Embryonic facial prominence (tissue), 1 donor: Measurements from ENCODE around the gene INTS3.

Experiments
- DNase-seq: peaks from one replicate; pipeline ENCODE4 v3.0.0-alpha.2; 2016; ENCODE audit errors: extremely low spot score

The INTS3 gene

DNA sequence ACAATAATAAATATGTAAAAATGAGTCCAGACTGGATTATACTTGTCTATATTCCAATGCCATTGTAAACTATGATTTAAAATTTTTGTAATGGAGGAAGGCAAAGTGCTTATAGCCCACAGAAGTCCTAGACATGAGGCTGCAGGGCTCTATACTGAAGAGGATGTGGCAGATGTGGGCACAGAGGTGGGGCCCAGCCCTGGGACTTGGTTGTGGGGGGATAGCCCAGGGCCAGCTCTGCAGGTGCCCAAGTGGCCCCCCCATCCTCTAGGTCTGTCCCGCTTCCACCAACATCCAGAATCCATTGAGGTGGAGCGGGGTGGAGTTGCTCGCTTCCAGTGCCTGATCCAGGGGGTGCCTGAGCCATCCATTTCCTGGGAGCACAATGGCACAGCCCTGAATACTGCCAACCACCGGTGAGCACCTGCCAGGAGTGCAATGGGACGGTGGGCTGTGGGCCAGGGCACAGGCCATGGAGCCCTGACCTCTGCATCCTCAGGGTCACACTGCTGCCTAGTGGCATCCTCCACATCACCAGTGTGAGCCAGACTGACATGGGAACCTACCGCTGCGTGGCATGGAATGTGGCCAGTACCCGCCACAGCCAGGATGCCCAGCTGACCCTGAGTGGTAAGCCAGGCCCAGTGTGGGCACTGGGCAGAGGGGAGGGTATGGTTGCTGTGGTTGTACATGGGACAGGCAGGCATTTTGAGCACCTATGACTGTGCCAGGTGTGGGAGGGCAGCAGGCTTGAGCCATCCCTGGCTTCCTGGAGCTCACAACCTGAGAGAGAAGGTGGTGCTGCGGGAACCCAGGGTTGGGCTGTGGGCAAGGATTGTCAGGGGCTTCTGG, 68.3 kb downstream of the INTS3 start:
- no peak for DNase-seq

DNA sequence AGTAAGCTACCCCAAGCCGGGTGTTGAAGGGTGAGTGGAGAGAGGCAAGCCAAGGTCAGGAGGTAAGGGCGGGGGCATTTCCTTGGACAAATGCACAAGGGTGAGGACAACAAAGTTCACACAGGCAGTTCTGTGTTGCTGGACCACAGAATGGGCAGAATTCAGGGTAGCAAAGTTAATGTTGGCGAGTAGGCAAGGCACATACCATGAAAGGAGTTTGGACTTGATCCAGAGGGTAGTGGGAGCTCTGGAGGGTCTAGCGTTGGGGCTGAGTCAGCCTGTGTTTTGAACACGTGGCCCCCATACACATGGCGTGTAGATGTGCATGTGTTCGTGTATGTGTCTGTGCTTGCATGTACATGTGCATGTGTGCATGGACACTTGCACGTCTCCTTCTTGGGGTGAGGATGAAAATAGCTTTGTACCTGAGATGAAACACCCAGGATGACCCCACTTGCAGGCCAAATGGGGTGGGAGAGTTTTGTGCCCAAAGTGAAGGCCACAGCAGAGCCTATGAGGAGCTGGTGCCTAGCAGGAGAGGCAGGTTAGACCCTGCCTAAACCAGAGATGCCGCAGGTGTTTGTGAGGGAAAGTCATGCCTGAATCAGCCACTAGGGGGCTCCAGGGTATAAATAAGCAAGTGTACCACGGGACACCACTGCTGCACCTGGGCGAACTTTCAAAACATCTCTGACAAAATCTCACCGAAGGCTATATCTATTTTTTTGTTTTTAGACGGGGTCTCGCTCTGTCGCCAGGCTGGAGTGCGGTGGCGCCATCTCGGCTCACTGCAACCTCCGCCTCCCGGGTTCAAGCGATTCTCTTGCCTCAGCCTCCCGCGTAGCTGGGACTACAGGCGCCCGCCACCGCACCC, 69.2 kb downstream of the INTS3 start:
- no peak for DNase-seq

- no peak for DNase-seq
These were observed 70.6 kb downstream of the INTS3 start for GRCh38 chr1:153798468-153798780.

GRCh38 chr1:153799016-153799415, 71.2 kb downstream of the INTS3 start:
- no peak for DNase-seq

GRCh38 chr1:153799566-153800465, 72.0 kb downstream of the INTS3 start:
- no peak for DNase-seq

DNA sequence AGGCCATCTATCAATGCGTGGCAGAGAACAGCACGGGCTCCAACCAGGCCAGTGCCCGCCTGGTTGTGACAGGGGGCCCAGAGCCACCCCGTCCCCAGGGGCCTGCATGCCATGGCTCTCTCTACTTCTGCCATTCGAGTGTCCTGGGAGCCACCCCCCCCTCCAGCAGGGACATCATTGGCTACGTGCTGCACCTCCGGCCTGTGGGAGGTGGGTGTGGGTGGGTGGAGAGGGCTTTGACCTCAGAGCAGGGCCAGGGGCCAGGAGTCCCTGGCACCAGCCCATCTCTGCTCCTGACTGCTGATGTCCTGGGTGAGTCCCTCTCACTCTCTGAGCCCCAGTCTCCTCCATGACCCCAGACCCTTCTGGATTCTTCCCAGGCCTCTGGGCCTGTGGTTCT, 72.7 kb downstream of the INTS3 start:
- no peak for DNase-seq

GRCh38 chr1:153801028-153801625, 73.3 kb downstream of the INTS3 start:
- no peak for DNase-seq

DNA sequence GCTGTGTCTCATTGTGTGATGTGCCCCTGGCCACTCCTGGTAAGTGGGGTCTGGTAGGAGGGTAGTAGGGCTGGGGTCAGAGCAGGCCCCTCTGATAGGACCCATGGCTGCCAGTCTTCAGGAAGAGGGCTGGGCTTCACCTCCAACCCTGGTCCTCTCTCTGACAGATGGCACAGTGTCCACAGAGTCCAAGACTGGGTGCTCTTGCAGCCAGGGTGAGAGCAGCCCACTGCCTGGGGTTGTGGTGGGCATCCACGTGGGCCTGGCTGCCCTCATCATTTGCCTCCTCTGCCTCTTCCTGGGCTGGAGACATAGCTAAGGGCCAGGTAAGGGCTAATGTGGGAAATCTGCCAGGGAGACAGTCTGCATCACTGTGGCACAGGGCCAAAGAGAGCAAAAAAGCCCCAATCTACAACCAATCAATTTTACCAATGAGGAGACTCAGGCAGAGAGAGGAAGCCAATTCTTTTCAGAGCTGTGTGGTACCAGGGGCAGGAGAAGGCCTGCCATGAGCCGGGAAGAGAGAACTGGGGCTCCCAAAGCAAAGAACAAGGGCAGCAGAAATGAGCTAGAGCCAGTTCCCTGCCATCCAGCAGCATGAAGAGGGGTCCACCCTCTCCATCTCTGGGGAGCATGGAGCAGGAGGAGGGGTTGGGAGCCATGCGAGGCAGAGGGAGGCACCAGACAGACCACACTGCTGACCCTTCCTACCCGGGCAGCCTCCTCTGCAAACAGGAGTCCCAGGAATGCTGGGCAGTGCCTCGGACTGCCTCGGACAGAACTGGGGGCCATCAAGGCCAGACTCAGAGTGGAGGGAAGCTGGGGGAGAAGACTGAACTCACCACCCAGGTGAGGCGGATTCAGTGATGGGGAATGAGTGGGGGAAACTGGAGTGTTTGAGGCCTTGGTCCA, 74.2 kb downstream of the INTS3 start:
- no peak for DNase-seq

DNA sequence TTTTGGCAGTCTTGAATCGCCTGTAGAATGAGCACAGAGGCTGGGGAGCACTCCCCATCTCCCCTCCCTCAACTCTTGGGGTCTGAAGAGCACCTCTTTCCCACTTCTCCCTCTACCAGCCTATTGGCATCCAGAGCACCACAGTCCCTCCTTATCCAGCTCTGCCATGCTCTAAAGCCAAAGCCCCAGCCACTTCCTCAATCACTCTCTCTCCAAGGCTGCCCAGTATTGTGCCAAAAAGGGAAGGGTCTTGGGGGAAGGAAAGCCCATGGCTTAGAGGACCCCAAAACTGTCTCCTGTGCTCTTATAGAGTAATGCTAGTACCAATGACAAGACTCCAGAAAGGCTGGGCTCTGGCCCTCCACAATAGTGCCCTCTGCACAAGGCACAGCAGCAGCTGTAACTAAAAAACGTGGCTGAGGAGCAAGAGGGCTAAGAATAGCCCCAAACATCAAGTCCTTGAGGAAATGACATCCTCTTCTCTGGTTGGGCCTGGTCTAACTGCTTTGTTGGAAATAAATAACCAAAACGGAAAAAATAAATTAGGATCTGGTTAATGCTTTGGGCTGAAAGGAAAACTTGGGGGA, 75.7 kb downstream of the INTS3 start:
- DNase-seq, result no peak

GRCh38 chr1:153804112-153804511, 76.3 kb downstream of the INTS3 start:
- DNase-seq, result no peak

DNA sequence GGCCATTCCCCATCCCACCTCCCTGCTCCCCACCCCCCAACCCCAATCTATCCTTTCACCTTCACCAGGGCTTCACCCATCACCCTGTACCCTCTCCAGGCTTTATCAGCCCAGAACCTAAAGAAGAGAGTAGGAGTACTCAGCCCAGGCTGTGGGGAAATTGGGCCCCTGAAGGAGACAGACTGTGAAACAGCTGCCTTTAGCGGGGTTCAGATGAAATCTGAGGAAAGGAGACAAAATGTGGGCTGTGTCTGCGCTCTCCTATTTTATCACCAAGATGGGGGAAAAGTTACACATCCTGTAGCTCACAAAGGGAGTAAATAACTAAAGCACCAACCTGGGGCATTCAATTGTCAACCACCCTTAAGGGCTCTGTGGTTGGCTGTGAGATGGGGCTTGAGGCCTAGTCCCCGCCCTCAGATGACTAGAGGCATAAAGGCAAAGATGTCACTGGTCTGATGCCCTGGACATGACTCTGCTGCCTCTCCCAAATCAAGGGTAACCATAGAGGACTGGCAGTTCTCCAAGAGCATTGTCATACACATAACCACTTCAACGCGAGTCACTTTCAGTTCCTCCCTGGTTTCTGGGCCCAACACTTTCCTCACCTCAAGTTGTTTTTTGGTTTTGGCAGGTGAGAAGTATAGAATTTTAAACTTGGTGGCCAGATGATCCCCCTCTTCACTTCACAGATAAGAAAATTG, 77.3 kb downstream of the INTS3 start:
- DNase-seq, result no peak

DNA sequence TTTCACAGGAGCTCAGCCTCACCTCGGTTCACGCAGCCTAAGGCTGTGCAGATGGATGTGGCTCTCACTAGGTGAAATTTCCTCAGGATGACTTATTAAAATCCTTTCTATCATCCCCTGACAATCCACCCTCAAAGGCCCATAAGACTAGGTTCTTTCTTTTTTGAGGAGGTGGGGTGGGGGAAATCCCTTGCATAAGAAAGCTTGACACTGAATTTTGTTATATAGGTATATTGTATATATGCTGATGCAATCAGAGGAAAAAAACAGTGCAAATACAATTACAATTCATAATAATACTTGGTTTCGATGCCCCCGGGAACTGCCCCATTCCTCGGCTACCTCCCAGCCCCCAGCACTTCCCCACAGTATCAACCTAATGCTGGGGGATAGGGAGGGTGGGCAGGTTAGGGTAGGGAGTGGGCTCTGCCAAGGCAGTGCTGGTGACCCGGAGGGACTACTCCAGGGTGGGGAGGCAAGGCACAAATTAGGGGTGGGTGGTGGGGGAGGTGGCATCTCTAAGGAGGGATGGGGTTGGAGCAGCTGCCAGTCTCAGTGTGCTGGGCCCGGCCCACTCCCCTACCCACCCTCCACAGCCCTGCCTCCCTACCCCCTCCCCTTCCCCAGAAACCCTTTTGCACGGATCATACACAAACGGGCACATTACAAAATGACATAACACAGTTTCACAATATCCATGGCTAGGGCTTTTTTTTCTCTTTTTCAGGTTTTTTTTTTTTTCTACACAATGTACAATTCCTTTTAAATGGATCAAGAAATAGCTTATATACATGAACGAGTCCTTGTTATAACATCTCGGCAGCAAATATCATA, 78.3 kb downstream of the INTS3 start:
- no peak for DNase-seq

- DNase-seq, result no peak
These were observed 88.5 kb downstream of the INTS3 start for GRCh38 chr1:153816283-153816889.

GRCh38 chr1:153818876-153819275, 91.0 kb downstream of the INTS3 start:
- no peak for DNase-seq
